K562 treated with DMSO at 1 percent for 48 hours (cell line): ENCODE results near the gene CUL3. TPM values are rescaled to one million over a fixed set of nuclear protein-coding genes. Genes with fewer than 3 reads are reported as not detected.

Experiments used
- total RNA-seq: library from RNA; unstranded; fragments of 300-600 nt; gene quantifications from 2 replicates; pipeline ENCODE4 v1.2.3, GENCODE V29; 2022; ENCODE audit warnings: low replicate concordance; ENCODE audit errors: extremely low read depth

Gene CUL3
- total RNA-seq, result not detected in 2 replicates

DNA sequence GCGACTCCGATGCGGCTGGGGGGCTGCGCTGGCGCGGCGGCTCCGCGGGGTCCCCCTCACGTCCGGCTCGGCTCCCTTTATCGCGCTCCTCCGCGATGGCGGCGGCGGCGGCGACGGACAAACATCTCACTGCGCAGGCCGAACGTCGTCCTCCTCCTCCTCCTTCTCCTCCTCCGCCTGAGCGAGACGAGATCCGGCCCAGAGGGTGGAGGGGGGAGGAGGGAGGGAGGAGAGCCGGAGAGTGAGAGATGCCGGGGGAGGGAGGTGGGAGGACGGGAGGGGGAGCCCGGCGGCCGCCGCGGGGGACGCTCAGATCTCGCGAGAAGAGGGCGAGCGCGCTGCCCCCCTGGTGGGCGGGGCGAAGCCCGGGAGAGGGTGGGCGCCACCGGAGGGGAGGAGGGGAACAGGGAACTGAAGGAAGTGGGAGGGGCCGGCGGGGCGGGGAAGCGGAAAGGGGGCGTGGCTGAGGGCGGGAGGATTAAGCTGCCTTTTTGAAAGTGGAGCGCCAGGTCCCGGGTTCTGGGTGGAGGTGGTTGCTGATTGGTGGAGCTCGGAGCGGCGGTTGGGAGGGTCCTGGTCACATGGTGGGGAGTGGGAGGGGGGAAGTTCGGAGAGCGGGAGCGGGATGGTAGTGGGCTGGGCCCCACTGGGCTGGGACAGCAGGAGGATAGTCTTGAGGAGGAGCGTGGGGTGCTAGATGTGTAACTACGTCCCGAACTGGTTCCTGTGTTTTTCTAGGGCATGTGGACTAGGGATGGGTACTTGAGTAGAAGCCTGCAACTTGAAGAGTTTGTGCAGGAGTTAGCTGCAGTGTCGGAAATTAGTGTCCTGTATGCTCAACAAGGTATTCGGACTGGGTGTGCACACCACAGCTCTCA is at the start of gene CUL3:
CUL3 (minus strand) TSS at position 153 of the 878 bp plus-strand sequence. CDS start 354 bp downstream, outside the sequence.

Other genes starting within 250 kb of the CUL3 start
- gene FAM124B, start 183.3 kb downstream of the CUL3 start, total RNA-seq, result not detected in 2 replicates
- gene CCDC195, start 131.0 kb upstream of the CUL3 start, total RNA-seq, result not detected in 2 replicates